H9 (cell line): ENCODE data around the gene CDH13. TPM values are rescaled to one million over a fixed set of nuclear protein-coding genes. Genes with fewer than 3 reads are reported as not detected.

ENCODE experiments used
- DNase-seq: peaks from one replicate; pipeline ENCODE4 v3.0.0-alpha.2; 2017
- H2AFZ ChIP-seq: one replicate; pipeline ENCODE4 v1.6.1; 2013; ENCODE audit warnings: mild to moderate bottlenecking, low read length, control low read depth, moderate library complexity
- H2AK5ac ChIP-seq: 2 replicates; pipeline ENCODE4 v1.6.1; 2013; ENCODE audit warnings: low read length, control low read depth, mixed read lengths; ENCODE audit not compliant: insufficient read length
- H2BK120ac ChIP-seq: one replicate; pipeline ENCODE4 v1.6.1; 2013; ENCODE audit warnings: low read depth, mild to moderate bottlenecking, low read length, control low read depth, inconsistent platforms; ENCODE audit not compliant: poor library complexity, severe bottlenecking
- H2BK12ac ChIP-seq: 2 replicates; pipeline ENCODE4 v1.6.1; 2013; ENCODE audit warnings: low read length, control low read depth, mixed read lengths, low read depth; ENCODE audit not compliant: insufficient read length
- H2BK15ac ChIP-seq: 2 replicates; pipeline ENCODE4 v1.6.1; 2013; ENCODE audit warnings: low read depth, low read length, control low read depth
- H2BK20ac ChIP-seq: one replicate; pipeline ENCODE4 v1.6.1; 2013; ENCODE audit warnings: low read depth, mild to moderate bottlenecking, low read length, control low read depth, inconsistent platforms; ENCODE audit not compliant: poor library complexity, severe bottlenecking
- H2BK5ac ChIP-seq: 2 replicates; pipeline ENCODE4 v1.6.1; 2013; ENCODE audit warnings: low read length, control low read depth, mixed read lengths; ENCODE audit not compliant: insufficient read length
- H3K14ac ChIP-seq: 2 replicates; pipeline ENCODE4 v1.6.1; 2013; ENCODE audit warnings: low read length, control low read depth; ENCODE audit not compliant: insufficient read depth
- H3K18ac ChIP-seq: 2 replicates; pipeline ENCODE4 v1.6.1; 2013; ENCODE audit warnings: low read depth, mild to moderate bottlenecking, mixed read lengths, low read length, control low read depth; ENCODE audit not compliant: insufficient read length
- H3K23ac ChIP-seq: 2 replicates; pipeline ENCODE4 v1.6.1; 2013; ENCODE audit warnings: low read length, control low read depth, mixed read lengths, low read depth; ENCODE audit not compliant: insufficient read length
- H3K23me2 ChIP-seq: 2 replicates; pipeline ENCODE4 v1.6.1; 2013; ENCODE audit warnings: low read depth, mild to moderate bottlenecking, mixed read lengths, low read length, control low read depth; ENCODE audit not compliant: insufficient read length, poor library complexity, severe bottlenecking
- H3K27ac ChIP-seq: 2 replicates; pipeline ENCODE4 v1.5.1; 2013; ENCODE audit warnings: low read length, control low read depth, mixed read lengths, low read depth; ENCODE audit not compliant: insufficient read length
- H3K27me3 ChIP-seq: 2 replicates; pipeline ENCODE4 v1.6.1; 2013; ENCODE audit warnings: low read length, control low read depth, inconsistent platforms; ENCODE audit not compliant: insufficient read depth
- H3K4ac ChIP-seq: 2 replicates; pipeline ENCODE4 v1.6.1; 2013; ENCODE audit warnings: low read depth, mild to moderate bottlenecking, control low read depth, inconsistent platforms, low read length, moderate library complexity
- H3K4me1 ChIP-seq: 2 replicates; pipeline ENCODE4 v1.6.1; 2013; ENCODE audit warnings: low read length, control low read depth, inconsistent platforms; ENCODE audit not compliant: insufficient read depth
- H3K4me2 ChIP-seq: 2 replicates; pipeline ENCODE4 v1.6.1; 2013; ENCODE audit warnings: low read length, control low read depth, mixed read lengths; ENCODE audit not compliant: insufficient read length, insufficient read depth
- H3K56ac ChIP-seq: 2 replicates; pipeline ENCODE4 v1.6.1; 2013; ENCODE audit warnings: low read depth, mild to moderate bottlenecking, mixed read lengths, low read length, control low read depth; ENCODE audit not compliant: insufficient read length
- H3K79me1 ChIP-seq: 2 replicates; pipeline ENCODE4 v1.6.1; 2013; ENCODE audit warnings: low read depth, mild to moderate bottlenecking, moderate library complexity, low read length, control low read depth, inconsistent platforms; ENCODE audit not compliant: insufficient read depth, poor library complexity, severe bottlenecking
- H3K79me2 ChIP-seq: 2 replicates; pipeline ENCODE4 v1.6.1; 2013; ENCODE audit warnings: low read length, control low read depth, inconsistent platforms; ENCODE audit not compliant: insufficient read depth
- H3K9ac ChIP-seq: 2 replicates; pipeline ENCODE4 v1.6.1; 2013; ENCODE audit warnings: low read length, control low read depth, mixed read lengths; ENCODE audit not compliant: insufficient read length; ENCODE audit errors: extremely low read depth
- H3K9me3 ChIP-seq: one replicate; pipeline ENCODE4 v1.6.1; 2013; ENCODE audit warnings: low read depth, low read length, inconsistent platforms; ENCODE audit not compliant: control insufficient read depth
- H3T11ph ChIP-seq: one replicate; pipeline ENCODE4 v1.6.1; 2013; ENCODE audit warnings: mild to moderate bottlenecking, low read length, control low read depth, inconsistent platforms
- H4K20me1 ChIP-seq: one replicate; pipeline ENCODE4 v1.6.1; 2013; ENCODE audit not compliant: control insufficient read depth, insufficient read length, insufficient read depth
- H4K5ac ChIP-seq: 2 replicates; pipeline ENCODE4 v1.6.1; 2013; ENCODE audit warnings: low read depth, mild to moderate bottlenecking, mixed read lengths, low read length, control low read depth; ENCODE audit not compliant: insufficient read length
- H4K8ac ChIP-seq: replicated peaks from 2 replicates; pipeline ENCODE4 v1.6.1; 2013; ENCODE audit warnings: low read length, control low read depth, mixed read lengths, low read depth; ENCODE audit not compliant: insufficient read length
- H4K91ac ChIP-seq: 2 replicates; pipeline ENCODE4 v1.6.1; 2013; ENCODE audit warnings: low read depth, mild to moderate bottlenecking, moderate library complexity, mixed read lengths, low read length, control low read depth; ENCODE audit not compliant: insufficient read length
- H3K27ac Mint-ChIP-seq, 3 experiments: 2 replicates in 2 of 3; 3 replicates in 1 of 3; pipeline ENCODE4 v1.8.0; 2020 to 2021; ENCODE audit warnings: mixed read lengths in 3 of 3, mild to moderate bottlenecking in 1 of 3, moderate library complexity in 1 of 3
- H3K27me3 Mint-ChIP-seq: 2 replicates; pipeline ENCODE4 v1.8.0; 2021; ENCODE audit warnings: low read depth, mild to moderate bottlenecking, moderate library complexity, mixed read lengths
- H3K36me3 Mint-ChIP-seq, 3 experiments: 2 replicates in 2 of 3; 3 replicates in 1 of 3; pipeline ENCODE4 v1.8.0; 2020 to 2021; ENCODE audit warnings: low read depth in 3 of 3, mixed read lengths in 3 of 3; ENCODE audit not compliant: insufficient read depth in 1 of 3
- H3K4me1 Mint-ChIP-seq, 2 experiments: 2 replicates each; pipeline ENCODE4 v1.8.0; 2020; ENCODE audit warnings: mixed read lengths in 2 of 2
- H3K4me3 Mint-ChIP-seq, 2 experiments: 2 replicates in 1 of 2; 3 replicates in 1 of 2; pipeline ENCODE4 v1.8.0; 2020 to 2021; ENCODE audit warnings: mild to moderate bottlenecking in 2 of 2, mixed read lengths in 2 of 2, moderate library complexity in 1 of 2
- H3K9me3 Mint-ChIP-seq, 2 experiments: 2 replicates in 1 of 2; 3 replicates in 1 of 2; pipeline ENCODE4 v1.8.0; 2020; ENCODE audit warnings: mild to moderate bottlenecking in 2 of 2, mixed read lengths in 2 of 2, moderate library complexity in 1 of 2
- WGBS: extraction: QIAGEN DNeasy Blood & Tissue Kit; methylation state at CpG from one replicate; pipeline ENCODE4 v1.1.7; 2013; ENCODE audit warnings: missing lambda C conversion rate, low lambda C conversion rate, mixed read lengths; ENCODE audit not compliant: insufficient read length; ENCODE audit errors: extremely low coverage; 5-methylcytosine and 5-hydroxymethylcytosine counted together
- total RNA-seq: library from RNA; stranded (reverse); gene quantifications from 2 replicates; pipeline ENCODE4 v1.2.1, GENCODE V29; 2021
- TF ChIP-seq, protein P1 (sequence below): fragments of 200-600 bp; sonication (generic); conservative IDR thresholded peaks from 3 replicates; pipeline ENCODE4 v1.8.0; 2021; ENCODE audit warnings: antibody characterized with exemption, mild to moderate bottlenecking

The CDH13 gene
- total RNA-seq, 1 experiment from 2014 or later = 1.5 TPM

DNA sequence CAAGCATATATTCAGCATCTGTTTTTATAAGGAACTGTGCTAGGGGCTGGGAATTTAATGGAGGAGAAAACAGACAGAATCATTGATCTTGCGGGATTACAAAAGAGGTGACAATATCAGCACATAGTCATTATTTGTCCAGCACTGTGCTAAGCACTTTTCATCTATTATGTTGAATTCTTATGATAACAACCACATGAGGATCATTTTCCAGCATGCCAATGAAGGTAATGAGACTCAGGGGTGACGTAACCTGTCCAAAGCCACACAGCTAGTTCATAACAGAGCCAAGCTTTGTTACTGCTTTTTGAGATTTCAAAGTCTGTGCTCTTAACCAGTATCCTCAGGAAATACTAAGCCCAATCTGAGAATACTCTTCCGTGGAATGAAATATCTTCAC lies 503.3 kb downstream of the CDH13 start:
- Histone ChIP-seq H4K8ac (no peak overlapping the region), H3K9ac (no peak overlapping the region), H3K56ac (no peak overlapping the region), H3K9me3 (peaks cover 10% of the 10 kb centered on the region), H3K79me1 (no peaks in the 10 kb centered on the region), H3K23me2 (no peaks in the 10 kb centered on the region), H3K27ac (no peak overlapping the region), H3T11ph (no peak overlapping the region), H3K23ac (no peak overlapping the region), H2BK120ac (no peak overlapping the region), H3K14ac (no peak overlapping the region), H3K27me3 (no peaks in the 10 kb centered on the region), H2AK5ac (no peak overlapping the region), H3K4ac (no peak overlapping the region), H3K18ac (no peak overlapping the region), H2BK5ac (no peak overlapping the region), H4K20me1 (no peaks in the 10 kb centered on the region), H4K91ac (no peak overlapping the region), H2BK12ac (no peak overlapping the region), H3K79me2 (no peaks in the 10 kb centered on the region), H3K4me2 (no peak overlapping the region), H2BK15ac (no peak overlapping the region), H2AFZ (no peak overlapping the region), H4K5ac (no peak overlapping the region), H3K4me1 (no peaks in the 10 kb centered on the region), H2BK20ac (no peak overlapping the region)
- Mint-ChIP-seq H3K4me3 (no peak overlapping the region), H3K4me1 (peaks cover 8 to 13% of the 10 kb centered on the region in 2 experiments), H3K27ac (no peak overlapping the region), H3K36me3 (peaks cover 10 to 23% (median 21%) of the 10 kb centered on the region in 3 experiments), H3K27me3 (peaks cover 5% of the 10 kb centered on the region), H3K9me3 (peaks cover 19 to 23% of the 10 kb centered on the region in 2 experiments)
- DNase-seq = no peak
- TF ChIP-seq, protein P1, sequence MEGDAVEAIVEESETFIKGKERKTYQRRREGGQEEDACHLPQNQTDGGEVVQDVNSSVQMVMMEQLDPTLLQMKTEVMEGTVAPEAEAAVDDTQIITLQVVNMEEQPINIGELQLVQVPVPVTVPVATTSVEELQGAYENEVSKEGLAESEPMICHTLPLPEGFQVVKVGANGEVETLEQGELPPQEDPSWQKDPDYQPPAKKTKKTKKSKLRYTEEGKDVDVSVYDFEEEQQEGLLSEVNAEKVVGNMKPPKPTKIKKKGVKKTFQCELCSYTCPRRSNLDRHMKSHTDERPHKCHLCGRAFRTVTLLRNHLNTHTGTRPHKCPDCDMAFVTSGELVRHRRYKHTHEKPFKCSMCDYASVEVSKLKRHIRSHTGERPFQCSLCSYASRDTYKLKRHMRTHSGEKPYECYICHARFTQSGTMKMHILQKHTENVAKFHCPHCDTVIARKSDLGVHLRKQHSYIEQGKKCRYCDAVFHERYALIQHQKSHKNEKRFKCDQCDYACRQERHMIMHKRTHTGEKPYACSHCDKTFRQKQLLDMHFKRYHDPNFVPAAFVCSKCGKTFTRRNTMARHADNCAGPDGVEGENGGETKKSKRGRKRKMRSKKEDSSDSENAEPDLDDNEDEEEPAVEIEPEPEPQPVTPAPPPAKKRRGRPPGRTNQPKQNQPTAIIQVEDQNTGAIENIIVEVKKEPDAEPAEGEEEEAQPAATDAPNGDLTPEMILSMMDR = no peak
- no CpG with 5 or more reads among the region's 3 CpGs for WGBS
